ENCODE measurements around the gene SLIT3. TPM values are rescaled to one million over a fixed set of nuclear protein-coding genes. Genes with fewer than 3 reads are reported as not detected.

Gene SLIT3
- total RNA-seq, 1 experiment from 2014 or later: 0.44 TPM

DNA sequence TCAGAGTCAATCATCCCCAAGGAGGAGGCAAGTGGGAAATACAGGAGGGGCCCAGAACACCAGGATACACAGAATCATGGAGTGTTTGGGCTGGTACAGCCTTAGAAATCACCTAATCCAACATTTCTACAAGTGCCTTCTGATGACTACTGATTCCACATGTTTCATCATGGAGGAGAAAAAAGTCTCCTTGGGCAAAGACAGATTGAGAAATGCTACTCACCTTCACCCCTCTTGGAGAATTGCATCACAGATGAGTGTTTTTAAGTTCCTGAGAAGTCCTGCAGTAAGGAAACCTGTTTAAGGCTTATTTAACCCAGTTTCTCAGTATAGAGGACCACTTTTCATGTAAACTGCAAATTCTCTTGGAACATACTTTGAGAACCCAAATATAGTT lies 2.2 kb upstream of the SLIT3 start:
- POLR2A ChIA-PET (ENCODE audit: unreplicated experiment): no interaction called here

DNA sequence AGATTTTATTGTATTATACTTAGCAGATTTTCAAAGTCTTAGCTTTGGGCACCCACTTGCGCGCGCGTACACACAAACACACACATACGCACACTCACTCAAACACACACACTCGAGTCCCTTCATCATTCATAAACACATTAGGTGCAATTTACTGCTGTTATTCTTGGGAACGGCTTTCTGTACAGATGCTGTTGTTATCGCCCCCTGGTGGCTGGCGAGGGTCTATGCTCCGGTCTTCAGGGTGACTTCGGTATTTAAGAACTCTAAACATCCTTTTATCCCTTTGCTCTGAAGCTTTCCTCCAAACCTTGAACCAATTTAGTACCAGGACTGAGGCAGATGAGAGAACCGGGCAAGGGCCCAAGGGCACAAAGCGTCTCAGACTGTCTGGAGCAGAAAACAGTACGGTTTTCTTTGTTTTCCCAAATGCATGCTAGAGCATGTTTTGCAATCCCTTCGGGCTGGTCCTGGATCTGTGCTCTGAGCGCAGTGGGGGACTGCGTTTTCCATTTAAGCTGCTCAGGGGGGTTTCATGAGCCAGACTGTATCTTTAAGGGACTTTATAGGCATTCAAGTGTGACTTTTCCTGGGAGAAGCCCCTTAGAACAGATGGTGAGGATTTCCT lies 1.7 kb upstream of the SLIT3 start:
- intact Hi-C loops (cut with micrococcal nuclease): loop anchor here (1.0 to 5.0 kb wide), 2 partner anchors 315 to 625 kb away; no protein-coding TSS in a partner anchor
- Histone ChIP-seq H3K27ac (ENCODE audit: low read length) (no peak overlapping the region), H2AFZ (ENCODE audit: low read length) (no peak overlapping the region), H3K4me1 (ENCODE audit: insufficient read depth, low read length) (no peaks in the 10 kb centered on the region), H4K20me1 (ENCODE audit: low read length) (no peaks in the 10 kb centered on the region), H3K4me2 (ENCODE audit: low read length) (no peak overlapping the region), H3K9me3 (ENCODE audit: low read length) (no peaks in the 10 kb centered on the region), H3K79me2 (ENCODE audit: low read length) (no peaks in the 10 kb centered on the region), H3K9ac (ENCODE audit: low read length) (no peak overlapping the region), H3K9me2 (replicated peaks; ENCODE audit: low read length) (no peaks in the 10 kb centered on the region), H3F3A (ENCODE audit: low read length, unreplicated experiment) (no peaks in the 10 kb centered on the region), H3K36me3 (ENCODE audit: low read depth, low read length) (no peaks in the 10 kb centered on the region), H3K27me3 (ENCODE audit: low read length) (peaks cover 59% of the 10 kb centered on the region), H3K4me3 (ENCODE audit: low read length) (no peak overlapping the region)
- CTCF ChIA-PET: no interaction called here
- ATAC-seq: peak; percentile 49
- TF ChIP-seq, protein P1, sequence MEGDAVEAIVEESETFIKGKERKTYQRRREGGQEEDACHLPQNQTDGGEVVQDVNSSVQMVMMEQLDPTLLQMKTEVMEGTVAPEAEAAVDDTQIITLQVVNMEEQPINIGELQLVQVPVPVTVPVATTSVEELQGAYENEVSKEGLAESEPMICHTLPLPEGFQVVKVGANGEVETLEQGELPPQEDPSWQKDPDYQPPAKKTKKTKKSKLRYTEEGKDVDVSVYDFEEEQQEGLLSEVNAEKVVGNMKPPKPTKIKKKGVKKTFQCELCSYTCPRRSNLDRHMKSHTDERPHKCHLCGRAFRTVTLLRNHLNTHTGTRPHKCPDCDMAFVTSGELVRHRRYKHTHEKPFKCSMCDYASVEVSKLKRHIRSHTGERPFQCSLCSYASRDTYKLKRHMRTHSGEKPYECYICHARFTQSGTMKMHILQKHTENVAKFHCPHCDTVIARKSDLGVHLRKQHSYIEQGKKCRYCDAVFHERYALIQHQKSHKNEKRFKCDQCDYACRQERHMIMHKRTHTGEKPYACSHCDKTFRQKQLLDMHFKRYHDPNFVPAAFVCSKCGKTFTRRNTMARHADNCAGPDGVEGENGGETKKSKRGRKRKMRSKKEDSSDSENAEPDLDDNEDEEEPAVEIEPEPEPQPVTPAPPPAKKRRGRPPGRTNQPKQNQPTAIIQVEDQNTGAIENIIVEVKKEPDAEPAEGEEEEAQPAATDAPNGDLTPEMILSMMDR (conservative IDR thresholded peaks at IDR 0.05; ENCODE audit: low read depth, low read length): peak; percentile 97
- TF ChIP-seq EZH2phosphoT487 (IDR thresholded peaks at IDR 0.05; ENCODE audit: borderline replicate concordance, low read length): no peak
- POLR2A ChIA-PET (ENCODE audit: unreplicated experiment): no interaction called here
- BruUV-seq (replicated peaks): no TSS peak
- peak; percentile 80 for DNase-seq

More for the DNA sequence above, 2.2 kb upstream of the SLIT3 start:
- Histone ChIP-seq H2AFZ (ENCODE audit: low read length) (no peak overlapping the region), H3K9me3 (ENCODE audit: low read length) (no peaks in the 10 kb centered on the region), H3K36me3 (ENCODE audit: low read depth, low read length) (no peaks in the 10 kb centered on the region), H3K79me2 (ENCODE audit: low read length) (no peaks in the 10 kb centered on the region), H3K9ac (ENCODE audit: low read length) (no peak overlapping the region), H3K4me2 (ENCODE audit: low read length) (no peak overlapping the region), H3K27me3 (ENCODE audit: low read length) (peaks cover 54% of the 10 kb centered on the region), H3K4me3 (ENCODE audit: low read length) (no peak overlapping the region), H3F3A (ENCODE audit: low read length, unreplicated experiment) (no peaks in the 10 kb centered on the region), H4K20me1 (ENCODE audit: low read length) (no peaks in the 10 kb centered on the region), H3K4me1 (ENCODE audit: insufficient read depth, low read length) (no peaks in the 10 kb centered on the region), H3K9me2 (replicated peaks; ENCODE audit: low read length) (no peaks in the 10 kb centered on the region), H3K27ac (ENCODE audit: low read length) (no peak overlapping the region)
- ATAC-seq: no peak
- DNase-seq: no peak
- no TSS peak for BruUV-seq (replicated peaks)
- TF ChIP-seq, protein P1 (conservative IDR thresholded peaks at IDR 0.05; ENCODE audit: low read depth, low read length): no peak
- TF ChIP-seq EZH2phosphoT487 (IDR thresholded peaks at IDR 0.05; ENCODE audit: borderline replicate concordance, low read length): no peak
- no peak for TF ChIP-seq EZH2 (IDR thresholded peaks at IDR 0.05; ENCODE audit: low read length, unreplicated experiment)
- CTCF ChIA-PET: no interaction called here
- intact Hi-C loops (cut with micrococcal nuclease): loop anchor here (5.0 kb wide), 1 partner anchor 626 kb away; no protein-coding TSS in a partner anchor

DNA sequence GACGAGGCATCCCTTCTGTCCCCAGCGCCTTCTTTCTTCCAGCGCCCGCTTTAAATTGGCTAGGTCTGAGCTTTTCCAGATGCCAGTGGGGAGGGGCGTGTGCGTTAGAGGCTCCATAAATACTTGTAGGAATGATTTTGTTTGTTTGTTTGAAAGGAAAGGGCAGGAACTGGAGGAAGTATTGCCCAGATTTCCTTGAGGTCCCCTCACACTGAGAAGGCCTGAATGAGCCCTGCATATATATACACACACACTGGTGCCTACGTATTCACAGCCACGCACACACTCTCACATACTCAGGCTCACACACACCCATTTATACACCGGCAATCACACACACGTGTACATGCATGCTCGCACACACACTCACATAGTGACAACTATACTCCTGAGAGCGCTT lies 1.0 kb upstream of the SLIT3 start:
- Histone ChIP-seq H3K9ac (ENCODE audit: low read length) (no peak overlapping the region), H3K27ac (ENCODE audit: low read length) (no peak overlapping the region)

More for the DNA sequence above, 1.0 kb upstream of the SLIT3 start:
- DNase-seq: no peak
- no peaks in the 10 kb centered on the region for H3K4me1 ChIP-seq (ENCODE audit: insufficient read depth, low read length)
- no peaks in the 10 kb centered on the region for H3K79me2 ChIP-seq (ENCODE audit: low read length)
- H2AFZ ChIP-seq (ENCODE audit: low read length): no peak overlapping the region
- no TSS peak for BruUV-seq (replicated peaks)
- H3K9me3 ChIP-seq (ENCODE audit: low read length): no peaks in the 10 kb centered on the region
- H3K4me3 ChIP-seq (ENCODE audit: low read length): no peak overlapping the region
- no peak for TF ChIP-seq EZH2phosphoT487 (IDR thresholded peaks at IDR 0.05; ENCODE audit: borderline replicate concordance, low read length)
- TF ChIP-seq, protein P1 (conservative IDR thresholded peaks at IDR 0.05; ENCODE audit: low read depth, low read length): no peak
- no peak for TF ChIP-seq EZH2 (IDR thresholded peaks at IDR 0.05; ENCODE audit: low read length, unreplicated experiment)
- H3K9me2 ChIP-seq (replicated peaks; ENCODE audit: low read length): no peaks in the 10 kb centered on the region
- no peaks in the 10 kb centered on the region for H4K20me1 ChIP-seq (ENCODE audit: low read length)
- ATAC-seq: no peak
- no peaks in the 10 kb centered on the region for H3K36me3 ChIP-seq (ENCODE audit: low read depth, low read length)
- peaks cover 62% of the 10 kb centered on the region for H3K27me3 ChIP-seq (ENCODE audit: low read length)
- H3K4me2 ChIP-seq (ENCODE audit: low read length): no peak overlapping the region
- H3F3A ChIP-seq (ENCODE audit: low read length, unreplicated experiment): no peaks in the 10 kb centered on the region
- ChIA-PET POLR2A (ENCODE audit: unreplicated experiment) (no interaction called here), CTCF (interaction anchor here (0.7 kb wide), 1 partner anchor 472 kb away, joined by 4 read pairs; no protein-coding TSS in a partner anchor)
- intact Hi-C loops (cut with micrococcal nuclease): loop anchor here (1.0 to 5.0 kb wide), 2 partner anchors 315 to 625 kb away; no protein-coding TSS in a partner anchor

All from PC-3 (cell line).